ENCODE data around the gene GPR146.
"Not testable (repeated sequence)": the region's sequence is repeated elsewhere in the genome, so short reads cannot be mapped to it uniquely, and the experiment has no call there.

GPR146 gene

GRCh38 chr7:1073142-1073977, 29.0 kb downstream of the GPR146 start:
- Histone ChIP-seq H3K23ac (ENCODE audit: low read length) (no peak overlapping the region), H2BK5ac (ENCODE audit: low read length) (no peak overlapping the region), H3K4me2 (ENCODE audit: low read length) (no peak overlapping the region), H3K9ac (ENCODE audit: low read length) (no peak overlapping the region), H4K8ac (ENCODE audit: low read depth, low read length) (no peak overlapping the region), H2AK5ac (ENCODE audit: low read length) (no peak overlapping the region), H3K4ac (ENCODE audit: low read depth, low read length) (no peak overlapping the region), H3K4me1 (ENCODE audit: control insufficient read depth, low read depth, low read length) (peaks cover 2% of the 10 kb centered on the region), H3K36me3 (ENCODE audit: control insufficient read depth, insufficient read depth, low read length) (no peaks in the 10 kb centered on the region), H2BK120ac (ENCODE audit: low read depth, low read length) (no peak overlapping the region), H3K79me1 (ENCODE audit: low read length) (peaks cover 3% of the 10 kb centered on the region), H2BK15ac (replicated peaks; ENCODE audit: low read depth) (no peak overlapping the region), H3K27me3 (ENCODE audit: insufficient read depth, low read length, poor library complexity) (no peaks in the 10 kb centered on the region), H3K27ac (ENCODE audit: low read depth, low read length) (peak overlapping the region; percentile 75), H3K79me2 (ENCODE audit: control insufficient read depth, insufficient read depth, low read length) (no peaks in the 10 kb centered on the region), H3K4me3 (ENCODE audit: low read length) (no peak overlapping the region), H4K5ac (ENCODE audit: low read length) (no peak overlapping the region), H3K18ac (ENCODE audit: low read length) (no peak overlapping the region), H3K56ac (ENCODE audit: low read length) (peak overlapping the region; percentile 49)
- WGBS (ENCODE audit: extremely low coverage, insufficient coverage, low lambda C conversion rate) = no CpG with 5 or more reads among the region's 61 CpGs
- peak; percentile 91 for DNase-seq

- H3K79me2 ChIP-seq (ENCODE audit: control insufficient read depth, insufficient read depth, low read length); H2BK5ac ChIP-seq (ENCODE audit: low read length); H3K27ac ChIP-seq (ENCODE audit: low read depth, low read length); H3K18ac ChIP-seq (ENCODE audit: low read length); H3K4me2 ChIP-seq (ENCODE audit: low read length); H3K4me1 ChIP-seq (ENCODE audit: control insufficient read depth, low read depth, low read length); H3K56ac ChIP-seq (ENCODE audit: low read length); H3K36me3 ChIP-seq (ENCODE audit: control insufficient read depth, insufficient read depth, low read length); H3K23ac ChIP-seq (ENCODE audit: low read length); H2AK5ac ChIP-seq (ENCODE audit: low read length); H2BK120ac ChIP-seq (ENCODE audit: low read depth, low read length); H3K79me1 ChIP-seq (ENCODE audit: low read length); H4K5ac ChIP-seq (ENCODE audit: low read length); H3K9ac ChIP-seq (ENCODE audit: low read length); H3K4me3 ChIP-seq (ENCODE audit: low read length); H3K4ac ChIP-seq (ENCODE audit: low read depth, low read length); H4K8ac ChIP-seq (ENCODE audit: low read depth, low read length); H3K27me3 ChIP-seq (ENCODE audit: insufficient read depth, low read length, poor library complexity); H2BK15ac ChIP-seq (replicated peaks; ENCODE audit: low read depth): not testable (repeated sequence)
- peak; percentile 35 for DNase-seq
- no CpG with 5 or more reads among the region's 43 CpGs for WGBS (ENCODE audit: extremely low coverage, insufficient coverage, low lambda C conversion rate)
These were observed 29.7 kb downstream of the GPR146 start for GRCh38 chr7:1074018-1074417.

- H2BK15ac ChIP-seq (replicated peaks; ENCODE audit: low read depth) = no peak overlapping the region
- DNase-seq = no peak
- no peaks in the 10 kb centered on the region for H3K27me3 ChIP-seq (ENCODE audit: insufficient read depth, low read length, poor library complexity)
- H3K79me2 ChIP-seq (ENCODE audit: control insufficient read depth, insufficient read depth, low read length) = no peaks in the 10 kb centered on the region
- H2AK5ac ChIP-seq (ENCODE audit: low read length) = no peak overlapping the region
- H2BK5ac ChIP-seq (ENCODE audit: low read length) = no peak overlapping the region
- no peak overlapping the region for H3K4me3 ChIP-seq (ENCODE audit: low read length)
- WGBS (ENCODE audit: extremely low coverage, insufficient coverage, low lambda C conversion rate) = no CpG with 5 or more reads among the region's 30 CpGs
- no peak overlapping the region for H4K8ac ChIP-seq (ENCODE audit: low read depth, low read length)
- H3K18ac ChIP-seq (ENCODE audit: low read length) = no peak overlapping the region
- H3K56ac ChIP-seq (ENCODE audit: low read length) = peak overlapping the region; percentile 6
- H3K4ac ChIP-seq (ENCODE audit: low read depth, low read length) = no peak overlapping the region
- H3K79me1 ChIP-seq (ENCODE audit: low read length) = peaks cover 3% of the 10 kb centered on the region
- no peak overlapping the region for H4K5ac ChIP-seq (ENCODE audit: low read length)
- no peaks in the 10 kb centered on the region for H3K36me3 ChIP-seq (ENCODE audit: control insufficient read depth, insufficient read depth, low read length)
- no peak overlapping the region for H3K23ac ChIP-seq (ENCODE audit: low read length)
- H3K9ac ChIP-seq (ENCODE audit: low read length) = no peak overlapping the region
- H3K27ac ChIP-seq (ENCODE audit: low read depth, low read length) = peak overlapping the region; percentile 20
- peaks cover 2% of the 10 kb centered on the region for H3K4me1 ChIP-seq (ENCODE audit: control insufficient read depth, low read depth, low read length)
- no peak overlapping the region for H3K4me2 ChIP-seq (ENCODE audit: low read length)
- H2BK120ac ChIP-seq (ENCODE audit: low read depth, low read length) = no peak overlapping the region
These were observed 30.5 kb downstream of the GPR146 start for GRCh38 chr7:1074593-1075431.

GRCh38 chr7:1076184-1077072, 32.1 kb downstream of the GPR146 start:
- Histone ChIP-seq H4K8ac (ENCODE audit: low read depth, low read length) (no peak overlapping the region), H3K79me2 (ENCODE audit: control insufficient read depth, insufficient read depth, low read length) (no peaks in the 10 kb centered on the region), H2BK120ac (ENCODE audit: low read depth, low read length) (no peak overlapping the region), H3K79me1 (ENCODE audit: low read length) (peaks cover 2% of the 10 kb centered on the region), H2BK15ac (replicated peaks; ENCODE audit: low read depth) (no peak overlapping the region), H3K36me3 (ENCODE audit: control insufficient read depth, insufficient read depth, low read length) (no peaks in the 10 kb centered on the region), H3K27ac (ENCODE audit: low read depth, low read length) (no peak overlapping the region), H3K4me1 (ENCODE audit: control insufficient read depth, low read depth, low read length) (peaks cover 2% of the 10 kb centered on the region), H3K4me3 (ENCODE audit: low read length) (no peak overlapping the region), H2AK5ac (ENCODE audit: low read length) (no peak overlapping the region), H3K18ac (ENCODE audit: low read length) (no peak overlapping the region), H4K5ac (ENCODE audit: low read length) (no peak overlapping the region), H3K27me3 (ENCODE audit: insufficient read depth, low read length, poor library complexity) (no peaks in the 10 kb centered on the region), H3K4me2 (ENCODE audit: low read length) (no peak overlapping the region), H3K4ac (ENCODE audit: low read depth, low read length) (no peak overlapping the region), H2BK5ac (ENCODE audit: low read length) (no peak overlapping the region), H3K9ac (ENCODE audit: low read length) (no peak overlapping the region), H3K23ac (ENCODE audit: low read length) (no peak overlapping the region), H3K56ac (ENCODE audit: low read length) (no peak overlapping the region)
- no peak for DNase-seq
- no CpG with 5 or more reads among the region's 27 CpGs for WGBS (ENCODE audit: extremely low coverage, insufficient coverage, low lambda C conversion rate)

GRCh38 chr7:1078519-1078918, 34.2 kb downstream of the GPR146 start:
- H3K4me2 ChIP-seq (ENCODE audit: low read length) = no peak overlapping the region
- no peak overlapping the region for H3K4me3 ChIP-seq (ENCODE audit: low read length)
- WGBS (ENCODE audit: extremely low coverage, insufficient coverage, low lambda C conversion rate) = no CpG with 5 or more reads among the region's 11 CpGs
- no peak overlapping the region for H2BK120ac ChIP-seq (ENCODE audit: low read depth, low read length)
- no peak for DNase-seq
- H3K56ac ChIP-seq (ENCODE audit: low read length) = no peak overlapping the region
- H3K18ac ChIP-seq (ENCODE audit: low read length) = no peak overlapping the region
- no peak overlapping the region for H2BK15ac ChIP-seq (replicated peaks; ENCODE audit: low read depth)
- peaks cover 2% of the 10 kb centered on the region for H3K4me1 ChIP-seq (ENCODE audit: control insufficient read depth, low read depth, low read length)
- no peak overlapping the region for H2AK5ac ChIP-seq (ENCODE audit: low read length)
- no peak overlapping the region for H4K5ac ChIP-seq (ENCODE audit: low read length)
- H3K9ac ChIP-seq (ENCODE audit: low read length) = no peak overlapping the region
- no peak overlapping the region for H3K27ac ChIP-seq (ENCODE audit: low read depth, low read length)
- no peak overlapping the region for H2BK5ac ChIP-seq (ENCODE audit: low read length)
- no peak overlapping the region for H3K4ac ChIP-seq (ENCODE audit: low read depth, low read length)
- H3K36me3 ChIP-seq (ENCODE audit: control insufficient read depth, insufficient read depth, low read length) = no peaks in the 10 kb centered on the region
- no peaks in the 10 kb centered on the region for H3K79me1 ChIP-seq (ENCODE audit: low read length)
- H3K23ac ChIP-seq (ENCODE audit: low read length) = no peak overlapping the region
- H3K27me3 ChIP-seq (ENCODE audit: insufficient read depth, low read length, poor library complexity) = no peaks in the 10 kb centered on the region
- H3K79me2 ChIP-seq (ENCODE audit: control insufficient read depth, insufficient read depth, low read length) = no peaks in the 10 kb centered on the region
- H4K8ac ChIP-seq (ENCODE audit: low read depth, low read length) = no peak overlapping the region
